Stimulated activated CD8-positive, alpha-beta memory T cell treated with anti-CD3 and anti-CD28 coated beads, Interleukin-15, amount 100 ng/mL, for 24 hours (primary cell): ENCODE data around the gene SVIP.

Experiments used
- DNase-seq: peaks from one replicate; pipeline ENCODE4 v3.0.0-alpha.2; 2020; ENCODE audit warnings: low read depth

The SVIP gene

GRCh38 chr11:22792497-22792896, 37.1 kb downstream of the SVIP start:
- no peak for DNase-seq

- no peak for DNase-seq
Observed at GRCh38 chr11:22787551-22788162, 41.9 kb downstream of the SVIP start.

- no peak for DNase-seq
Observed at GRCh38 chr11:22787055-22787454, 42.5 kb downstream of the SVIP start.

GRCh38 chr11:22786475-22786874, 43.1 kb downstream of the SVIP start:
- no peak for DNase-seq

GRCh38 chr11:22785251-22785650, 44.4 kb downstream of the SVIP start:
- no peak for DNase-seq

- DNase-seq, result no peak
Observed at GRCh38 chr11:22780952-22781593, 48.5 kb downstream of the SVIP start.

GRCh38 chr11:22779850-22780249, 49.8 kb downstream of the SVIP start:
- DNase-seq, result no peak

- DNase-seq, result no peak
Observed at GRCh38 chr11:22778642-22779041, 51.0 kb downstream of the SVIP start.

GRCh38 chr11:22775248-22775647, 54.4 kb downstream of the SVIP start:
- DNase-seq, result no peak

- no peak for DNase-seq
Observed at GRCh38 chr11:22774716-22775115, 54.9 kb downstream of the SVIP start.

- no peak for DNase-seq
Observed at GRCh38 chr11:22769081-22769480, 60.5 kb downstream of the SVIP start.
